RPMI8226 (cell line): ENCODE results near the gene ALK.
"Not testable (repeated sequence)": the region's sequence is repeated elsewhere in the genome, so short reads cannot be mapped to it uniquely, and the experiment has no call there.

Experiments used
- DNase-seq: peaks from one replicate; pipeline ENCODE4 v3.0.0-alpha.2; 2015

The ALK gene

GRCh38 chr2:29753671-29754444, 167.5 kb downstream of the ALK start:
- DNase-seq, result no peak

GRCh38 chr2:29751390-29751789, 170.0 kb downstream of the ALK start:
- no peak for DNase-seq

GRCh38 chr2:29750463-29750862, 170.9 kb downstream of the ALK start:
- DNase-seq, result not testable (repeated sequence)

GRCh38 chr2:29749843-29750242, 171.5 kb downstream of the ALK start:
- no peak for DNase-seq

GRCh38 chr2:29749041-29749440, 172.3 kb downstream of the ALK start:
- no peak for DNase-seq

GRCh38 chr2:29747786-29748470, 173.5 kb downstream of the ALK start:
- no peak for DNase-seq

- no peak for DNase-seq
Measured at GRCh38 chr2:29744976-29745375, 176.4 kb downstream of the ALK start.

- no peak for DNase-seq
Measured at GRCh38 chr2:29743516-29743915, 177.9 kb downstream of the ALK start.

- no peak for DNase-seq
Measured at GRCh38 chr2:29742656-29743055, 178.7 kb downstream of the ALK start.

GRCh38 chr2:29741132-29741531, 180.3 kb downstream of the ALK start:
- no peak for DNase-seq

GRCh38 chr2:29733965-29734364, 187.4 kb downstream of the ALK start:
- no peak for DNase-seq

GRCh38 chr2:29733213-29733612, 188.2 kb downstream of the ALK start:
- no peak for DNase-seq

- no peak for DNase-seq
Measured at GRCh38 chr2:29731948-29732347, 189.4 kb downstream of the ALK start.

GRCh38 chr2:29729932-29730331, 191.5 kb downstream of the ALK start:
- DNase-seq, result no peak

- no peak for DNase-seq
Measured at GRCh38 chr2:29729401-29729800, 192.0 kb downstream of the ALK start.

- DNase-seq, result no peak
Measured at GRCh38 chr2:29726976-29727375, 194.4 kb downstream of the ALK start.

- DNase-seq, result no peak
Measured at GRCh38 chr2:29725610-29726009, 195.8 kb downstream of the ALK start.

- DNase-seq, result no peak
Measured at GRCh38 chr2:29724282-29724681, 197.1 kb downstream of the ALK start.

GRCh38 chr2:29723255-29724001, 198.0 kb downstream of the ALK start:
- DNase-seq, result no peak

- DNase-seq, result no peak
Measured at GRCh38 chr2:29719639-29720038, 201.7 kb downstream of the ALK start.

- DNase-seq, result no peak
Measured at GRCh38 chr2:29718076-29718686, 203.2 kb downstream of the ALK start.

GRCh38 chr2:29715655-29716054, 205.7 kb downstream of the ALK start:
- DNase-seq, result no peak

GRCh38 chr2:29714333-29714732, 207.1 kb downstream of the ALK start:
- DNase-seq, result no peak
